G401 (cell line): ENCODE results near the gene SRPK2. TPM values are rescaled to one million over a fixed set of nuclear protein-coding genes. Genes with fewer than 3 reads are reported as not detected.

ENCODE experiments used
- DNase-seq: peaks from one replicate; pipeline ENCODE4 v3.0.0-alpha.2; 2015; ENCODE audit warnings: low spot score
- in situ Hi-C: cut with HindIII; loops from 2 replicates; pipeline ENCODE4 v1.10.0; 2016; ENCODE audit warnings: low sequenced_read_pairs, mixed read lengths
- total RNA-seq: library from RNA; depleted of rRNA; stranded (reverse); fragments of >200 nt; shearing (Covaris generic); gene quantifications from 2 replicates; pipeline ENCODE4 v1.2.3, GENCODE V29; 2014

SRPK2 gene
- total RNA-seq, 1 experiment from 2014 or later: 63.6 TPM

DNA sequence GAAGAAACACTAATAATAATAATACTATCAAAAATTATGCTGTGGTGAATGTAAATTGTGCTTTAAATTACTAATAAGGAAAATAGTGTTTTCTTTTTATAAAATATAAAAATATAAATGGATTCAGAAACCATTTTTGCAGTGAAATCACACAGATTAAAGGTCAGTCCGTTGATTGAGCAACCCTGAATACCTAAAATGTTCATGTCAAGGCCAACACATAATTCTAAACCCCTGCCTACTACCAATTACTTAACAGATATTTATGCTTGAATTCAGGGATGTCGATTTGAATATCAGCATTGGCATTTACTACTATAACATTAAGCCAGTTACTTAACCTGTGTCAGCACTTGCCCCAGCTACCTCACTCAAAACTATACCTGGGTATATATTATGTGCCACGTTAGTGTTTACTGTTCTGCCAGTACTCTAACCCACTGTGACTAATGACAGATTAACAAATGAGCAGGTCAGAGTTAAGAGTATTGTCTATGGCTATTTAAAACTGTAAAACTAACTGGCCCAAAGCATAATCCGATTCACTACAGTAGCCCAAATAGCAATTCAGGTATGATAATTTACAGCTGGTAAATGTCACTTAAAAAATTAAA, 209.7 kb downstream of the SRPK2 start:
- no peak for DNase-seq
- in situ Hi-C loops: no loop called here

GRCh38 chr7:105178177-105178576, 210.5 kb downstream of the SRPK2 start:
- in situ Hi-C loops: no loop called here
- no peak for DNase-seq

DNA sequence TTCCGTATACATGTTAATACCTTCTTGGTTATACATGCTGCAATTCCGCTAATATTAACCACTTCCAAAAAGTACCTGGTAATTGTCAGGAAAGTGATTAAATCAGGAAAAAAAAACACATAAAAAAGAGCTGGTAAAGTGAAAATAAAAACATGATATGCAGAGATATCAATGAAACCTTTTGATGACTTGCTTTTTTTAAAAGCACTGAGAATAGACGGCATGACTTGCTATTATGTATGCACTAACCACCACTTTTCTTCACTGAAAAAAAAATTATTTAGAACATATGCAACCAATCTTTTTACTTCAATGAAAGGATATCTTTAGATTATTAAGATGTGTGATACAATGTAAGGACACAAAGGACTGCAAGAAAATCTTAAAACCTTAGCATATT, 211.7 kb downstream of the SRPK2 start:
- no peak for DNase-seq
- in situ Hi-C loops: no loop called here

GRCh38 chr7:105173586-105173985, 215.1 kb downstream of the SRPK2 start:
- DNase-seq: no peak
- in situ Hi-C loops: no loop called here

DNA sequence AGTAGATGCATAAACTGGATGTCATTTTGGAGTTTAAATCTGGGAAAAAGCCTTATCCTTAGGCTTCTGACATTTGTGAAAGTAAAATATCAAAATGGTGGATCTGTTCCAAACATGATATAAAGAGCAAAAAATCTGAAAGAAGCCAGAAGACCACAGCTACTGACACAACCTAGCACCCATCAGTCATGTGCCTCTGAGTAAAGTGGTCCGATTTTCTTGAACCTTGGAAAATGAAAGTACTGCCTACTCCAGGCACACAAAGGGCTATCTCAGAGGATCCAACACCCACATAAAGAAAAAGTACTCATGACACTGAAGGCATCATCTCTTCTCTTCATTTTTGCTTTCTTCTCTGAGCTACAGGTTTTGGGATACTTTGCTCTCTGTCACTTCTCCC, 224.0 kb downstream of the SRPK2 start:
- no peak for DNase-seq
- in situ Hi-C loops: no loop called here

- in situ Hi-C loops: no loop called here
- DNase-seq: no peak
Measured at GRCh38 chr7:105163718-105164117, 225.0 kb downstream of the SRPK2 start.

GRCh38 chr7:105161366-105161765, 227.4 kb downstream of the SRPK2 start:
- in situ Hi-C loops: no loop called here
- DNase-seq: no peak

DNA sequence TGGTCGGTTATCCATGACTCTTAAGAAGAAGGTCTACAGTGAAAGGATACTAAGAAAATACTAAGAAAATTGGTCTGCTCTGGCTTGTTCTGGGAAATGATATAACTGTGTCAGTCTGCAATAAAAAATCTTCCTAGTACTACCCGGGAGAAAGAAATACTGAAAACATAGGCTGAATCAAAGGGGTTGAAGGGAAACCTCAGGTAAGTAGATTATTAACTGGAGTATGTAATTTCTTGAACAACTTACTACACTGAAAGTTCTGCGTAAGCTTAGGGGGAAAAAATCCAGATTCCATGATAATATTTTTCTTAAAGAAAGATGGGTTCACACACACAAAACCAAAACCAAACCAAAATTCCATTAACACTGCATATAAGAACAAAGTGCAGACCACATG, 231.4 kb downstream of the SRPK2 start:
- no peak for DNase-seq
- in situ Hi-C loops: no loop called here

DNA sequence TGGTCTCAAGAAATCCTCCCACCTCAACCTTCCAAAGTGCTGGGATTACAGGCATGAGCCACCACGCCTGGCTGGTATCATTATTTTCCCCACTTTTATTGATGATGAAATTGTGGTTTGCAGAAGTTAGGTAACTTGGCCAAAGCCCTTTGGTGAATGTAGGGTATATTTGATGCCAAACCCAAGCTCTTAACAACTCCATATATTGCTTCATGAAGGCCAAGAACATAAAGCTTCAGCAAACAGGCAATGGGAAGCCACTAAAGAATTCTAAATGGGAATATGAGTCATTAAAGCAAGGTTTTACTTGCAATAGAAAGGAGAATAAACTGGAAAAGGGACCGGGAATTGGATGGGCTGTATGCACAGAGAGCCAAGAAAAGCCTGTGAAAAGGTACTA, 232.0 kb downstream of the SRPK2 start:
- DNase-seq: no peak
- in situ Hi-C loops: no loop called here

DNA sequence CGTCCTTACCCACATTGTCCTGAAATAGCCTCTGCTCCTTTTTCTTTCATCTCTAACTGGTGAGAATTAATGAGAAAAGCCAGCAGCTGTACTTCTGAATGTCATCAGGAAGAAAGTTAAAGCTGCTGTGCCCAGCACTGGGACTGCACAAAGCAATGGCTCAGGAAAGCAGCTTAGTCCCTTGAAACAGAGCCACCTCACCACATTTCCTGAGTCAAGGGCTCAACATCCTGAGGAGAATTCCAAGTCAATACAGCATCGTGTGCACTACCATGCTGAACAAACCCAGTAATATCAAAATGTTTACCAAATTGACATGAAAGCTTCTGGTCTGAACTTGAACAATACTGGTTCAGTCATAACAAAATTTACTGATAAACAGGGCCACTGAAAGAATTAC, 234.6 kb downstream of the SRPK2 start:
- no peak for DNase-seq
- in situ Hi-C loops: no loop called here

DNA sequence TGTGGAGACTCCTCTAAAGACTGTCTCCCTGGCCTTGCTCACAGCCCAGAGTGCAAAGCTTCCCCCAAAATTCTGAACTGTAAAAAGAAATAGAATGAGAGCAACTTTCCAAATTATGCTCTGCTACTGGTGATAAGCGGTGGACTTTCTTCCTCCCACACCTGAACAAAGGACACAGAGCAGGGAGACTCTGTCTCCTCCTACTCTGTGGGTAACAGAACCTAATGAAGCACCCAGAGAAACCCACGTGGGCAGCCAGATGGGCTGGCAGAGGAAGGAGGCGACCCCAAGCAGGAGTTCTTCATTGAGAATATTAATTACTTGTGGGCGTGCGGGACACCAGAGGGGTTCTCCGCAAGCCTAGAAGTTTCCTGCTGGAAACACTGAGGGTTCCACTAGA, 235.2 kb downstream of the SRPK2 start:
- in situ Hi-C loops: no loop called here
- no peak for DNase-seq

DNA sequence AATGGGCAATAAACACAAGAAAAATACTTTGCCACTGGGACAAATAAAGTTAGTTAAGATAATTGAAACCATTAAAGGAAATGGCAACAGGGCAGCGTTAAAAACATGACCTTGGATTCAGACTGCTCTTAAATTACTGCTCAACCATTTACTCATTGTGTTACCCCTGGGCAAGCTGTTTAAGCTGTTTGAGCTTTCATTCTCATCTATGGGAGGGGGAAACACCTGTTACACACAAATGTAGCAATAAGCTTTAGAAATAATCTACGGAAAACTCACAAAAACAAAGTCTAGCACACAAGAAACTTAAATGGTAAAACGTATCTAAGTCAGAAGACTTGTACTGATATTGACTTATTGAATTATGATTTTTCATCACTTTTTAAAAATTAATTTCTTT, 237.6 kb downstream of the SRPK2 start:
- no peak for DNase-seq
- in situ Hi-C loops: no loop called here

DNA sequence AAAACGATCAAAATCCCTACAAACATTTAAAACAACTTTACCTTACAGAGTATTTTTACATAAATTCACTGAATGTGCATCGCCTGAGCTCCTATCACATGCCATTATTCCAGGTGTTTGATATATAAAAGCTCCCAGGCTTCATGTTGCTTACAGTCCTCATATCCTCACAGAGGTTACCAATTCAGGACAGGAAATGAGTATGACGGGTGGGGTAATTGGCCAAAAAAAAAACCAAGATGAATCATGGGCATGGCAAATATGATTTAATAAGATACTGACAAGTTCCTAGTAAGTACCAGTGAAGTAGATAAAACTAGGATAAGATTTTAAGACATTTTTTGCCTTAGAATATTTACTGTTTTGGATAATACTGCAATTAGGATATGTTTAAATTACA, 238.9 kb downstream of the SRPK2 start:
- no peak for DNase-seq
- in situ Hi-C loops: no loop called here

GRCh38 chr7:105141068-105141467, 247.7 kb downstream of the SRPK2 start:
- no peak for DNase-seq
- in situ Hi-C loops: no loop called here

DNA sequence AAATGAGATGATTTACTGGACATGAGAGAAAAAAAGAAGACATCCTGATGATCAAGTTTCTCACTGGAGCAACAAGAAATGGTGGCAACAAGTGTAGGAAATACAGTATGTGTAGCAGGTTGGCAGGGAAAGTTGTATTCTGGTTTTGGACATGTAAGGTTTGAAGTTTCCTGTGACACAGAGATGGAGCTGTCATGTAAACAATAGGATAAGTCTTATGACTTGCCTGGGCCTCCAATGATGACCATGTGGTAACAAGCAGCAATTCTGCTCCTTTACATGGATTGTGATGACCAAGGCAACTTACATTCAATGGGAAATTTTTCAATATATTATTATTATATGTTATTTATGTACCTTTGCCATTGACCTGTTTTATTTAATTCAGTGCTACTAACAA, 249.3 kb downstream of the SRPK2 start:
- DNase-seq: no peak
- in situ Hi-C loops: no loop called here

GRCh38 chr7:105137898-105138297, 250.8 kb downstream of the SRPK2 start:
- no peak for DNase-seq
- in situ Hi-C loops: no loop called here

GRCh38 chr7:105136221-105136620, 252.5 kb downstream of the SRPK2 start:
- DNase-seq: no peak
- in situ Hi-C loops: no loop called here

- in situ Hi-C loops: no loop called here
- no peak for DNase-seq
Measured at GRCh38 chr7:105133986-105134655, 254.6 kb downstream of the SRPK2 start.

- no peak for DNase-seq
- in situ Hi-C loops: no loop called here
Measured at GRCh38 chr7:105133358-105133757, 255.4 kb downstream of the SRPK2 start.

GRCh38 chr7:105132835-105133234, 255.9 kb downstream of the SRPK2 start:
- DNase-seq: no peak
- in situ Hi-C loops: no loop called here

DNA sequence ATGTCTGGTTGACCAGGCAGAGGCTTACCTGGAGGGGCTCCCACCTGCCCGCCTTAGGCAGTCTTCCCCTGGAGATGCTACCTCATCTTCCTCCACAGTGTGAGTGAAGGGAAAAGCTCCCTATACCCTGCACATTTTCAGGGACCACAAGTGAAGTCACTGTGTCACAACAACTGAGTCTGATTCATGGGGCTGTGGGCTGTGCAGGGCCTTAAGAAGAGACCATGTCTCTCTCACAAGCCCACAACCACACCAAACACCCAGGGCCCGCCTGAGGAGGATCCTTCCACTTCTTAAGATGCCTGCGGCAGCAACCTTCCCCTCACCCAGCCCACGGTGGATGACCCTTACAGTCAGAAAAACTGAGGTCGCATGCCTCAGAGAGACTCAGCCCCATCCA, 256.4 kb downstream of the SRPK2 start:
- no peak for DNase-seq
- in situ Hi-C loops: no loop called here
